Parathyroid adenoma (tissue), 2 donors: Measurements from ENCODE around the gene ZMIZ1.

Experiments used
- H2AFZ ChIP-seq: fragments of 300-600 bp; sonication (generic); one replicate; pipeline ENCODE4 v1.7.0; 2017; ENCODE audit warnings: antibody characterized with exemption, mild to moderate bottlenecking
- H3K27ac ChIP-seq: fragments of 300-600 bp; sonication (generic); one replicate; pipeline ENCODE4 v1.7.0; 2017
- H3K27me3 ChIP-seq: fragments of 300-600 bp; sonication (generic); one replicate; pipeline ENCODE4 v1.7.0; 2017; ENCODE audit warnings: low read length; ENCODE audit not compliant: control insufficient read depth, insufficient read depth
- H3K36me3 ChIP-seq: fragments of 300-600 bp; sonication (generic); one replicate; pipeline ENCODE4 v1.7.0; 2017; ENCODE audit warnings: low read length; ENCODE audit not compliant: control insufficient read depth, insufficient read depth
- H3K4me1 ChIP-seq: fragments of 300-600 bp; sonication (generic); one replicate; pipeline ENCODE4 v1.7.0; 2017; ENCODE audit warnings: control low read depth
- H3K4me2 ChIP-seq: fragments of 300-600 bp; sonication (generic); one replicate; pipeline ENCODE4 v1.7.0; 2017; ENCODE audit warnings: low read length
- H3K4me3 ChIP-seq: fragments of 300-600 bp; sonication (generic); one replicate; pipeline ENCODE4 v1.7.0; 2017; ENCODE audit warnings: low read depth, low read length
- H3K79me2 ChIP-seq: fragments of 300-600 bp; sonication (generic); one replicate; pipeline ENCODE4 v1.7.0; 2017; ENCODE audit warnings: control low read depth
- H3K9ac ChIP-seq: fragments of 300-600 bp; sonication (generic); one replicate; pipeline ENCODE4 v1.7.0; 2017; ENCODE audit warnings: mild to moderate bottlenecking
- H3K9me3 ChIP-seq: fragments of 300-600 bp; sonication (generic); one replicate; pipeline ENCODE4 v1.7.0; 2017; ENCODE audit warnings: low read length; ENCODE audit not compliant: control insufficient read depth
- CTCF ChIP-seq: fragments of 300-600 bp; sonication (generic); IDR thresholded peaks from one replicate; pipeline ENCODE4 v1.7.0; 2017; ENCODE audit warnings: antibody characterized with exemption, mild to moderate bottlenecking
- donor health status: primary hyperparathyroidism.

ZMIZ1 gene

GRCh38 chr10:79045566-79046175, 23.1 kb upstream of the ZMIZ1 start:
- Histone ChIP-seq H2AFZ (no peak overlapping the region), H3K27me3 (no peaks in the 10 kb centered on the region), H3K9ac (no peak overlapping the region), H3K79me2 (no peaks in the 10 kb centered on the region), H3K4me3 (no peak overlapping the region), H3K27ac (no peak overlapping the region), H3K4me2 (no peak overlapping the region), H3K4me1 (peaks cover 9% of the 10 kb centered on the region), H3K9me3 (no peaks in the 10 kb centered on the region), H3K36me3 (no peaks in the 10 kb centered on the region)
- TF ChIP-seq CTCF, result no peak

GRCh38 chr10:79046326-79046725, 22.4 kb upstream of the ZMIZ1 start:
- Histone ChIP-seq H2AFZ (no peak overlapping the region), H3K27me3 (no peaks in the 10 kb centered on the region), H3K36me3 (no peaks in the 10 kb centered on the region), H3K9ac (no peak overlapping the region), H3K4me1 (peaks cover 12% of the 10 kb centered on the region), H3K4me3 (no peak overlapping the region), H3K9me3 (no peaks in the 10 kb centered on the region), H3K79me2 (no peaks in the 10 kb centered on the region), H3K27ac (no peak overlapping the region), H3K4me2 (no peak overlapping the region)
- TF ChIP-seq CTCF, result no peak

DNA sequence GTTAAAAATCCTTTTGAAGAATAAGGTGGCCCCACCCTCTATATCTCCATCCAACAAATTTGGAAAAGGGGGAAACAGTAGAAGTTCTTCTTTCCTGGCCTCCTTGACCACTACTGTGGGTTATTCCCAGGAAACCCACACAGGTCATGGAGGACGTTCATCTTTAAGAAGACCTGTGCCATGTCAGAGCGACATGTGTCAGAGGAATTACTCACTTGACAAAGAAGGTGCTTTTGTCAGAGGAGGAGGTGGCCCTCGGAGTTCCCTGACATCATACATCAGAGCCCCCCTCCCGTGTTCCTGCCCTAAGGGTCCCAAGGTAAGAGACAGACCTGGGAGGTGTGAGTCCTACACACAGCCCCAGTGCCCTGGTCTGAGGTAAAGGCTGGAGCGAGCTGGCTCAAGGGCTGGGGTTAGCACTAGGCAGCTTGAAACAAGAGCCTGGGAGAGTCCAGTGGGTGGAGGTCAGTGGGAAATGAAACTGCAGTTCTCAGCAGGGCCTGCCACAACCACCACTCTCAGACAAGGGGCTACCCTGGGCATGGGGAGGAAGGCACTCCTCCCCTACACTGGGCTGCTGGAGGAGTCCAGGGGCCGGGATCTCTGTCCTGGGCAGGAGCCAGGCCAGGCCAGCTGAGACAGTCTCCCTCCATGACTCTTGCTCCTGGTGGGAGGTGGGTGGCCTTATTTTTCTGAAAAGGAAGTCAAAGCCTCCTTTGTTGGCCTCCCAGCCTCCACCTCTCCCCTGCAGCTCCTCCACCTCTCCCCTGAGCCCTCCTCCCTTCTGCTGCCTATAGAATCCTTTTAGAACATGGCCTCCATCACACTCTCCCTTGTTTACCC, 21.8 kb upstream of the ZMIZ1 start:
- no peaks in the 10 kb centered on the region for H3K36me3 ChIP-seq
- no peak overlapping the region for H3K4me3 ChIP-seq
- H3K27ac ChIP-seq, result no peak overlapping the region
- no peak for TF ChIP-seq CTCF
- H3K79me2 ChIP-seq, result no peaks in the 10 kb centered on the region
- H2AFZ ChIP-seq, result no peak overlapping the region
- no peaks in the 10 kb centered on the region for H3K27me3 ChIP-seq
- H3K4me2 ChIP-seq, result no peak overlapping the region
- no peaks in the 10 kb centered on the region for H3K9me3 ChIP-seq
- H3K9ac ChIP-seq, result no peak overlapping the region
- peaks cover 12% of the 10 kb centered on the region for H3K4me1 ChIP-seq

- no peaks in the 10 kb centered on the region for H3K27me3 ChIP-seq
- H3K79me2 ChIP-seq, result no peaks in the 10 kb centered on the region
- H3K9ac ChIP-seq, result no peak overlapping the region
- H3K4me3 ChIP-seq, result no peak overlapping the region
- H3K4me2 ChIP-seq, result no peak overlapping the region
- no peaks in the 10 kb centered on the region for H3K36me3 ChIP-seq
- peaks cover 12% of the 10 kb centered on the region for H3K4me1 ChIP-seq
- no peak overlapping the region for H3K27ac ChIP-seq
- no peak for TF ChIP-seq CTCF
- H3K9me3 ChIP-seq, result no peaks in the 10 kb centered on the region
- H2AFZ ChIP-seq, result no peak overlapping the region
These were observed 21.2 kb upstream of the ZMIZ1 start for GRCh38 chr10:79047584-79047874.
